Peyer's patch (tissue), 4 donors: ENCODE data around the gene PGAP3.

Source experiments
- POLR2A ChIP-seq, 2 donors: fragments of 450-650 bp; IDR thresholded peaks; one replicate each; pipeline ENCODE4 v1.5.1; 2017; ENCODE audit warnings: antibody characterized with exemption in 2 of 2, mild to moderate bottlenecking in 2 of 2, moderate library complexity in 2 of 2
- TF ChIP-seq, protein P1 (sequence below), 6 experiments: fragments of 450-650 bp in 4 of 6; fragments of 200-600 bp in 2 of 6; sonication (generic) in 1 of 6; IDR thresholded peaks; one replicate each; pipeline ENCODE4 v1.5.1; 2017 to 2019; ENCODE audit warnings: antibody characterized with exemption in 6 of 6, mild to moderate bottlenecking in 3 of 6, moderate library complexity in 1 of 6

DNA sequence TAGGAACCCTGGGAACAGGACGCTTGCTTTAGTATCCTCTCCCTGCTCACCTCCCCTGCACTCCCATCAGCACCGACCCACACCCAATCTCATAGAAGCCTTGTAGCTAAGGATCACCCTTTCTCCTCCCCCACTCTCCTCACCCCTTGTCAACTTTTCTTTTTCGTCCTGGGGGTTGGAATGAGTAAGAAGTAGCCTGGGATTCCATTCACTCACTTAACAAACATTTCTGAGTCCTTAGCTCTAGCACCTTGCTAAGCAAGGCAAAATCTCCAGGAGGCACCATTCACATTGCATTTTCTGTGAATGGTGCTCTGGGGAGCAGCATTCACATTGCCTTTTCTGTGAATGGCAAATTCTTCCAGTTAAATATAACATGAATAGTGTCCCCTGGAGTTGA is 1.1 kb upstream of the PGAP3 start:
- TF ChIP-seq, protein P1, sequence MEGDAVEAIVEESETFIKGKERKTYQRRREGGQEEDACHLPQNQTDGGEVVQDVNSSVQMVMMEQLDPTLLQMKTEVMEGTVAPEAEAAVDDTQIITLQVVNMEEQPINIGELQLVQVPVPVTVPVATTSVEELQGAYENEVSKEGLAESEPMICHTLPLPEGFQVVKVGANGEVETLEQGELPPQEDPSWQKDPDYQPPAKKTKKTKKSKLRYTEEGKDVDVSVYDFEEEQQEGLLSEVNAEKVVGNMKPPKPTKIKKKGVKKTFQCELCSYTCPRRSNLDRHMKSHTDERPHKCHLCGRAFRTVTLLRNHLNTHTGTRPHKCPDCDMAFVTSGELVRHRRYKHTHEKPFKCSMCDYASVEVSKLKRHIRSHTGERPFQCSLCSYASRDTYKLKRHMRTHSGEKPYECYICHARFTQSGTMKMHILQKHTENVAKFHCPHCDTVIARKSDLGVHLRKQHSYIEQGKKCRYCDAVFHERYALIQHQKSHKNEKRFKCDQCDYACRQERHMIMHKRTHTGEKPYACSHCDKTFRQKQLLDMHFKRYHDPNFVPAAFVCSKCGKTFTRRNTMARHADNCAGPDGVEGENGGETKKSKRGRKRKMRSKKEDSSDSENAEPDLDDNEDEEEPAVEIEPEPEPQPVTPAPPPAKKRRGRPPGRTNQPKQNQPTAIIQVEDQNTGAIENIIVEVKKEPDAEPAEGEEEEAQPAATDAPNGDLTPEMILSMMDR (IDR thresholded peaks at IDR 0.05): no peak
- TF ChIP-seq POLR2A (IDR thresholded peaks at IDR 0.05): no peak
